GM23338 (cell line): ENCODE data around the gene UBXN7. TPM values are rescaled to one million over a fixed set of nuclear protein-coding genes. Genes with fewer than 3 reads are reported as not detected.

Experiments used
- ATAC-seq: fragments of 200-7000 bp; cut with Tn5 transposase; 3 replicates; pipeline ENCODE4 v1.9.1; 2020
- DNase-seq: peaks from one replicate; pipeline ENCODE4 v3.0.0-alpha.2; 2015; ENCODE audit warnings: low spot score
- H2AFZ ChIP-seq: fragments of 200-600 bp; sonication (generic); 2 replicates; pipeline ENCODE4 v1.8.0; 2016; ENCODE audit warnings: antibody characterized with exemption, mild to moderate bottlenecking, moderate library complexity
- H3F3A ChIP-seq: fragments of 200-600 bp; sonication (generic); replicated peaks from 2 replicates; pipeline ENCODE4 v1.8.0; 2017; ENCODE audit warnings: antibody characterized with exemption, mixed run types, low read depth
- H3K27ac ChIP-seq: fragments of 200-600 bp; sonication (generic); 2 replicates; pipeline ENCODE4 v1.6.1; 2016; ENCODE audit warnings: low read depth
- H3K27me3 ChIP-seq: fragments of 200-600 bp; sonication (generic); 2 replicates; pipeline ENCODE4 v1.8.0; 2016; ENCODE audit warnings: mild to moderate bottlenecking, mixed run types, moderate library complexity; ENCODE audit not compliant: insufficient read depth
- H3K36me3 ChIP-seq: fragments of 200-600 bp; sonication (generic); 2 replicates; pipeline ENCODE4 v1.8.0; 2016; ENCODE audit warnings: mild to moderate bottlenecking; ENCODE audit not compliant: insufficient read depth
- H3K4me1 ChIP-seq: fragments of 200-600 bp; sonication (generic); 2 replicates; pipeline ENCODE4 v1.8.0; 2016; ENCODE audit warnings: mild to moderate bottlenecking, moderate library complexity; ENCODE audit not compliant: insufficient read depth
- H3K4me2 ChIP-seq: fragments of 200-600 bp; sonication (generic); 2 replicates; pipeline ENCODE4 v1.7.1; 2017; ENCODE audit warnings: mixed run types
- H3K4me3 ChIP-seq: fragments of 200-600 bp; sonication (generic); 2 replicates; pipeline ENCODE4 v1.6.1; 2016; ENCODE audit warnings: mixed run types
- H3K79me2 ChIP-seq: fragments of 200-600 bp; sonication (generic); replicated peaks from 2 replicates; pipeline ENCODE4 v1.8.0; 2017; ENCODE audit warnings: mild to moderate bottlenecking; ENCODE audit not compliant: insufficient read depth
- H3K9me2 ChIP-seq: fragments of 200-600 bp; sonication (generic); 2 replicates; pipeline ENCODE4 v1.8.0; 2017; ENCODE audit not compliant: insufficient read depth
- H4K20me1 ChIP-seq: fragments of 200-600 bp; sonication (generic); replicated peaks from 2 replicates; pipeline ENCODE4 v1.8.0; 2017; ENCODE audit warnings: mild to moderate bottlenecking; ENCODE audit not compliant: insufficient read depth
- H3K27ac Mint-ChIP-seq: 2 replicates; pipeline ENCODE4 v1.8.0; 2020; ENCODE audit warnings: inconsistent platforms, mild to moderate bottlenecking, moderate library complexity, mixed read lengths
- H3K27me3 Mint-ChIP-seq: 3 replicates; pipeline ENCODE4 v1.8.0; 2022; ENCODE audit warnings: low read depth, mild to moderate bottlenecking, moderate library complexity, mixed read lengths, inconsistent platforms; ENCODE audit not compliant: insufficient read depth, poor library complexity
- H3K36me3 Mint-ChIP-seq: 3 replicates; pipeline ENCODE4 v1.8.0; 2021; ENCODE audit warnings: low read depth, mild to moderate bottlenecking, inconsistent platforms, moderate library complexity, mixed read lengths
- H3K4me1 Mint-ChIP-seq: 3 replicates; pipeline ENCODE4 v1.8.0; 2020; ENCODE audit warnings: mild to moderate bottlenecking, inconsistent platforms, mixed read lengths
- H3K4me3 Mint-ChIP-seq: 3 replicates; pipeline ENCODE4 v1.8.0; 2021; ENCODE audit warnings: moderate library complexity, mild to moderate bottlenecking, inconsistent platforms, mixed read lengths
- H3K9me3 Mint-ChIP-seq: 3 replicates; pipeline ENCODE4 v1.8.0; 2020; ENCODE audit warnings: moderate library complexity, mild to moderate bottlenecking, inconsistent platforms, mixed read lengths
- CREB1 ChIP-seq: fragments of 250-450 bp; sonication (Bioruptor Pico); IDR thresholded peaks from 2 replicates; pipeline ENCODE4 v1.5.0; 2020; ENCODE audit warnings: low read depth, mild to moderate bottlenecking, moderate library complexity
- ETS1 ChIP-seq: IDR thresholded peaks from 2 replicates; pipeline ENCODE4 v1.6.1; 2016; ENCODE audit warnings: antibody characterized with exemption
- EZH2 ChIP-seq: fragments of 200-600 bp; sonication (generic); IDR thresholded peaks from one replicate; pipeline ENCODE4 v1.8.0; 2017; ENCODE audit warnings: antibody characterized with exemption, mild to moderate bottlenecking, low read depth; ENCODE audit not compliant: unreplicated experiment
- EZH2phosphoT487 ChIP-seq: fragments of 200-600 bp; sonication (generic); IDR thresholded peaks from one replicate; pipeline ENCODE4 v1.8.1; 2018; ENCODE audit warnings: antibody characterized with exemption; ENCODE audit not compliant: unreplicated experiment
- JUNB ChIP-seq: IDR thresholded peaks from one replicate; pipeline ENCODE4 v1.6.1; 2016; ENCODE audit warnings: antibody characterized with exemption; ENCODE audit not compliant: unreplicated experiment
- NANOG ChIP-seq: IDR thresholded peaks from 2 replicates; pipeline ENCODE4 v1.6.1; 2016; ENCODE audit warnings: antibody characterized with exemption, borderline replicate concordance
- STAT1 ChIP-seq: IDR thresholded peaks from one replicate; pipeline ENCODE4 v1.6.1; 2016; ENCODE audit warnings: antibody characterized with exemption; ENCODE audit not compliant: unreplicated experiment
- ZNF114 ChIP-seq: fragments of 250-450 bp; sonication (Bioruptor Pico); IDR thresholded peaks from 2 replicates; pipeline ENCODE4 v1.5.0; 2020; ENCODE audit warnings: mild to moderate bottlenecking, moderate library complexity
- ZNF331 ChIP-seq: fragments of 250-450 bp; sonication (Bioruptor Pico); IDR thresholded peaks from 2 replicates; pipeline ENCODE4 v1.5.0; 2020; ENCODE audit warnings: low read depth, mild to moderate bottlenecking, moderate library complexity
- ZNF462 ChIP-seq: fragments of 250-450 bp; sonication (Bioruptor Pico); IDR thresholded peaks from 2 replicates; pipeline ENCODE4 v1.5.0; 2020; ENCODE audit warnings: mild to moderate bottlenecking, moderate library complexity
- polyA plus RNA-seq: library from polyadenylated mRNA; unstranded; fragments of >200 nt; fragmentation: Nextera tagmentation; extraction: Ambion mirVana; gene quantifications from 2 replicates; pipeline ENCODE4 v1.2.1, GENCODE V29; 2016
- total RNA-seq: library from RNA; depleted of rRNA; stranded (reverse); fragments of >200 nt; shearing (Covaris generic); gene quantifications from 2 replicates; pipeline ENCODE4 v1.2.3, GENCODE V29; 2014

The UBXN7 gene
- total and polyA plus RNA-seq, 2 experiments from 2014 or later: 37.9 to 46.2 TPM

GRCh38 chr3:196377321-196377720 lies 54.9 kb downstream of the UBXN7 start:
- H3K36me3 Mint-ChIP-seq: peaks cover 57% of the 10 kb centered on the region
- Histone ChIP-seq H3K9me2 (no peaks in the 10 kb centered on the region), H2AFZ (no peak overlapping the region), H3K27me3 (no peaks in the 10 kb centered on the region), H4K20me1 (0 out of 2 replicates have a peak, but pooled peaks cover 6% of the 10 kb centered on the region), H3K4me3 (no peak overlapping the region), H3K4me2 (no peak overlapping the region), H3K36me3 (no peaks in the 10 kb centered on the region), H3K79me2 (peaks cover 15% of the 10 kb centered on the region), H3K27ac (peak overlapping the region; percentile 69), H3F3A (no peaks in the 10 kb centered on the region), H3K4me1 (no peaks in the 10 kb centered on the region)
- DNase-seq (no peak), ATAC-seq (no peak)
- peaks cover 6% of the 10 kb centered on the region for H3K4me1 Mint-ChIP-seq
- H3K4me3 Mint-ChIP-seq: no peak overlapping the region
- peaks cover 3% of the 10 kb centered on the region for H3K27me3 Mint-ChIP-seq
- H3K9me3 Mint-ChIP-seq: 0 out of 3 replicates have a peak, but pooled peaks cover 5% of the 10 kb centered on the region
- TF ChIP-seq ZNF114 (CRISPR knock-in tag): no peak
- no peak for TF ChIP-seq JUNB
- TF ChIP-seq NANOG: no peak
- TF ChIP-seq ZNF331 (CRISPR knock-in tag): no peak
- no peak for TF ChIP-seq CREB1 (CRISPR knock-in tag)
- TF ChIP-seq EZH2: no peak
- TF ChIP-seq ETS1: no peak
- no peak for TF ChIP-seq EZH2phosphoT487
- no peak for TF ChIP-seq ZNF462 (CRISPR knock-in tag)
- no peak for TF ChIP-seq STAT1
- H3K27ac Mint-ChIP-seq: no peak overlapping the region
